Neural cell (in vitro differentiated cells): ENCODE data around the gene BTBD16.

ENCODE experiments used
- EZH2 ChIP-seq: fragments of 200-600, 300-800 bp; shearing (Covaris generic), sonication (generic); IDR thresholded peaks from 2 replicates; pipeline ENCODE4 v1.6.1; 2014; ENCODE audit warnings: antibody characterized with exemption, low read length, borderline replicate concordance, mild to moderate bottlenecking; ENCODE audit not compliant: insufficient read depth, poor library complexity, severe bottlenecking
- MXI1 ChIP-seq: fragments of 450-650 bp; conservative IDR thresholded peaks from 2 replicates; pipeline ENCODE4 v1.6.1; 2014; ENCODE audit warnings: antibody characterized with exemption, mild to moderate bottlenecking; ENCODE audit not compliant: poor library complexity, severe bottlenecking
- POLR2AphosphoS5 ChIP-seq: IDR thresholded peaks from 2 replicates; pipeline ENCODE4 v1.6.1; 2012
- TAF1 ChIP-seq: IDR thresholded peaks from 2 replicates; pipeline ENCODE4 v1.6.1; 2012; ENCODE audit warnings: low read depth
- TF ChIP-seq, protein P1 (sequence below): fragments of 450-650 bp; IDR thresholded peaks from 2 replicates; pipeline ENCODE4 v1.5.1; 2014; ENCODE audit warnings: antibody characterized with exemption, mild to moderate bottlenecking, moderate library complexity; ENCODE audit not compliant: poor library complexity, severe bottlenecking
- TF ChIP-seq, protein P2 (sequence below): IDR thresholded peaks from 2 replicates; pipeline ENCODE4 v1.6.1; 2012; ENCODE audit warnings: borderline replicate concordance

DNA sequence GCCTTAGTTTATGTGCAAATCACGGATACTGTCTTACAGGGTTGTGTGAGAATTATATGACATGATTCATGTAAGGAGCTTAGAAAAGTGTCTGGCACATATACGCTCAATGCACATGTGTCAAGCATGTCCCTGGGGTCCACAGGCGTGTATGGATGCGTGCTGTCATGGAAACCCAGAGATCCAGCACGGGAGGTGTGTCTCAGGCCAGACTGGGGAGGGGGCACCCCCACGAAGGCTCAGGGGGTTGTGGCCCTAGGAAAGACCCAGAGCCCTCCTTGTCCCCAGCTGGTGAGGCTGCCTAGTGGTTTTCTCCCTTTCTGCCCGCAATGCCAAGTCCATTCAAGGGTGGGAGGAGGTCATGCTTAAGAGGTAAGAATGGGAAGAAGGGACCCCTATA is 9.1 kb downstream of the BTBD16 start:
- TF ChIP-seq, protein P1, sequence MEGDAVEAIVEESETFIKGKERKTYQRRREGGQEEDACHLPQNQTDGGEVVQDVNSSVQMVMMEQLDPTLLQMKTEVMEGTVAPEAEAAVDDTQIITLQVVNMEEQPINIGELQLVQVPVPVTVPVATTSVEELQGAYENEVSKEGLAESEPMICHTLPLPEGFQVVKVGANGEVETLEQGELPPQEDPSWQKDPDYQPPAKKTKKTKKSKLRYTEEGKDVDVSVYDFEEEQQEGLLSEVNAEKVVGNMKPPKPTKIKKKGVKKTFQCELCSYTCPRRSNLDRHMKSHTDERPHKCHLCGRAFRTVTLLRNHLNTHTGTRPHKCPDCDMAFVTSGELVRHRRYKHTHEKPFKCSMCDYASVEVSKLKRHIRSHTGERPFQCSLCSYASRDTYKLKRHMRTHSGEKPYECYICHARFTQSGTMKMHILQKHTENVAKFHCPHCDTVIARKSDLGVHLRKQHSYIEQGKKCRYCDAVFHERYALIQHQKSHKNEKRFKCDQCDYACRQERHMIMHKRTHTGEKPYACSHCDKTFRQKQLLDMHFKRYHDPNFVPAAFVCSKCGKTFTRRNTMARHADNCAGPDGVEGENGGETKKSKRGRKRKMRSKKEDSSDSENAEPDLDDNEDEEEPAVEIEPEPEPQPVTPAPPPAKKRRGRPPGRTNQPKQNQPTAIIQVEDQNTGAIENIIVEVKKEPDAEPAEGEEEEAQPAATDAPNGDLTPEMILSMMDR = no peak
- TF ChIP-seq POLR2AphosphoS5 = no peak
- TF ChIP-seq EZH2 = no peak
- TF ChIP-seq TAF1 = no peak
- TF ChIP-seq, protein P2, sequence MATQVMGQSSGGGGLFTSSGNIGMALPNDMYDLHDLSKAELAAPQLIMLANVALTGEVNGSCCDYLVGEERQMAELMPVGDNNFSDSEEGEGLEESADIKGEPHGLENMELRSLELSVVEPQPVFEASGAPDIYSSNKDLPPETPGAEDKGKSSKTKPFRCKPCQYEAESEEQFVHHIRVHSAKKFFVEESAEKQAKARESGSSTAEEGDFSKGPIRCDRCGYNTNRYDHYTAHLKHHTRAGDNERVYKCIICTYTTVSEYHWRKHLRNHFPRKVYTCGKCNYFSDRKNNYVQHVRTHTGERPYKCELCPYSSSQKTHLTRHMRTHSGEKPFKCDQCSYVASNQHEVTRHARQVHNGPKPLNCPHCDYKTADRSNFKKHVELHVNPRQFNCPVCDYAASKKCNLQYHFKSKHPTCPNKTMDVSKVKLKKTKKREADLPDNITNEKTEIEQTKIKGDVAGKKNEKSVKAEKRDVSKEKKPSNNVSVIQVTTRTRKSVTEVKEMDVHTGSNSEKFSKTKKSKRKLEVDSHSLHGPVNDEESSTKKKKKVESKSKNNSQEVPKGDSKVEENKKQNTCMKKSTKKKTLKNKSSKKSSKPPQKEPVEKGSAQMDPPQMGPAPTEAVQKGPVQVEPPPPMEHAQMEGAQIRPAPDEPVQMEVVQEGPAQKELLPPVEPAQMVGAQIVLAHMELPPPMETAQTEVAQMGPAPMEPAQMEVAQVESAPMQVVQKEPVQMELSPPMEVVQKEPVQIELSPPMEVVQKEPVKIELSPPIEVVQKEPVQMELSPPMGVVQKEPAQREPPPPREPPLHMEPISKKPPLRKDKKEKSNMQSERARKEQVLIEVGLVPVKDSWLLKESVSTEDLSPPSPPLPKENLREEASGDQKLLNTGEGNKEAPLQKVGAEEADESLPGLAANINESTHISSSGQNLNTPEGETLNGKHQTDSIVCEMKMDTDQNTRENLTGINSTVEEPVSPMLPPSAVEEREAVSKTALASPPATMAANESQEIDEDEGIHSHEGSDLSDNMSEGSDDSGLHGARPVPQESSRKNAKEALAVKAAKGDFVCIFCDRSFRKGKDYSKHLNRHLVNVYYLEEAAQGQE = no peak
- TF ChIP-seq MXI1 = no peak
